ENCODE measurements around the gene TMEM181.

Gene TMEM181

GRCh38 chr6:158684311-158684710 lies 124.4 kb downstream of the TMEM181 start:
- TF ChIP-seq CTCF (IDR thresholded peaks at IDR 0.05; ENCODE audit: low read depth, low read length), result no peak
- no peak overlapping the region for H3K4me3 ChIP-seq (ENCODE audit: low read depth, low read length)

GRCh38 chr6:158684745-158685324 lies 124.9 kb downstream of the TMEM181 start:
- TF ChIP-seq CTCF (IDR thresholded peaks at IDR 0.05; ENCODE audit: low read depth, low read length), result no peak
- no peak overlapping the region for H3K4me3 ChIP-seq (ENCODE audit: low read depth, low read length)

All from WI38 (cell line).